OCI-LY7 (cell line): ENCODE results near the gene LIFR. TPM values are rescaled to one million over a fixed set of nuclear protein-coding genes. Genes with fewer than 3 reads are reported as not detected.
"Not testable (repeated sequence)": the region's sequence is repeated elsewhere in the genome, so short reads cannot be mapped to it uniquely, and the experiment has no call there.

Experiments used
- BruUV-seq: library from RNA; stranded (reverse); fragments of 400-500 nt; replicated peaks from 2 replicates; lab custom pipeline; 2021; lab: Mats Ljungman, UMichigan
- CTCF ChIA-PET: fragments of 300-600 bp; sonication (Branson Sonifier 250); formaldehyde crosslinking; loops from one replicate; lab custom pipeline; 2022; ENCODE audit warnings: antibody characterized with exemption; ENCODE audit not compliant: unreplicated experiment; lab: Charles Lee
- POLR2A ChIA-PET: fragments of 300-600 bp; sonication (Branson Sonifier 250); formaldehyde crosslinking; loops from one replicate; lab custom pipeline; 2022; ENCODE audit warnings: antibody characterized with exemption; lab: Charles Lee
- DNase-seq: peaks from one replicate; pipeline ENCODE4 v3.0.0-alpha.2; 2015; ENCODE audit warnings: low spot score
- H2AFZ ChIP-seq: fragments of 200-600 bp; sonication (generic), shearing (Covaris generic); 2 replicates; pipeline ENCODE4 v1.6.1; 2014; ENCODE audit warnings: mild to moderate bottlenecking, antibody characterized with exemption, low read length, moderate library complexity
- H3K27ac ChIP-seq: fragments of 200-600 bp; sonication (generic); 2 replicates; pipeline ENCODE4 v1.5.1; 2014; ENCODE audit warnings: mixed run types, low read depth, mild to moderate bottlenecking, moderate library complexity, low read length, inconsistent platforms; ENCODE audit not compliant: poor library complexity, severe bottlenecking
- H3K36me3 ChIP-seq: fragments of 200-600 bp; sonication (generic); 2 replicates; pipeline ENCODE4 v1.6.1; 2014; ENCODE audit warnings: mild to moderate bottlenecking, antibody characterized with exemption, low read length, moderate library complexity, mixed read lengths; ENCODE audit not compliant: insufficient read depth
- H3K4me1 ChIP-seq: fragments of 200-600 bp; sonication (generic); 2 replicates; pipeline ENCODE4 v1.5.1; 2014; ENCODE audit warnings: mild to moderate bottlenecking, low read length; ENCODE audit not compliant: insufficient read depth, poor library complexity, severe bottlenecking
- H3K4me2 ChIP-seq: fragments of 200-600 bp; sonication (generic); 2 replicates; pipeline ENCODE4 v1.6.1; 2014; ENCODE audit warnings: mild to moderate bottlenecking, low read length
- H3K4me3 ChIP-seq: fragments of 200-600 bp; sonication (generic); 2 replicates; pipeline ENCODE4 v1.5.1; 2014; ENCODE audit warnings: mild to moderate bottlenecking, low read depth, low read length; ENCODE audit not compliant: poor library complexity, severe bottlenecking
- H3K79me2 ChIP-seq: fragments of 200-600 bp; sonication (generic); 2 replicates; pipeline ENCODE4 v1.6.1; 2016; ENCODE audit warnings: low read depth, mild to moderate bottlenecking, low read length, moderate library complexity, mixed read lengths; ENCODE audit not compliant: insufficient read depth
- H3K9me2 ChIP-seq: fragments of 200-600 bp; sonication (generic); 2 replicates; pipeline ENCODE4 v1.6.1; 2016; ENCODE audit warnings: mild to moderate bottlenecking, low read length, mixed read lengths; ENCODE audit not compliant: insufficient read depth
- H3K9me3 ChIP-seq: fragments of 200-600 bp; sonication (generic); 2 replicates; pipeline ENCODE4 v1.6.1; 2014; ENCODE audit warnings: mild to moderate bottlenecking, mixed run types, low read length, mixed read lengths
- H4K20me1 ChIP-seq: fragments of 200-600 bp; sonication (generic); 2 replicates; pipeline ENCODE4 v1.6.1; 2014; ENCODE audit warnings: mild to moderate bottlenecking, antibody characterized with exemption, low read length, moderate library complexity, mixed read lengths; ENCODE audit not compliant: insufficient read depth
- EZH2phosphoT487 ChIP-seq: fragments of 200-600 bp; sonication (generic); IDR thresholded peaks from 2 replicates; pipeline ENCODE4 v1.6.1; 2018; ENCODE audit warnings: low read depth, borderline replicate concordance, mild to moderate bottlenecking, mixed run types, antibody characterized with exemption, low read length, moderate library complexity, mixed read lengths
- intact Hi-C: fragments of 100-400 bp; cut with micrococcal nuclease; formaldehyde crosslinking; loops from one replicate; pipeline ENCODE4 v1.10.0; 2022; ENCODE audit not compliant: unreplicated experiment
- total RNA-seq, 2 experiments: library from RNA; depleted of rRNA in 1 of 2; stranded (reverse); fragments of >200 nt in 1 of 2; shearing (Covaris generic) in 1 of 2; gene quantifications; 2 replicates each; pipeline ENCODE4 v1.2.3, GENCODE V29; 2014 to 2022
- TF ChIP-seq, protein P1 (sequence below): fragments of 200-600 bp; sonication (generic); conservative IDR thresholded peaks from 2 replicates; pipeline ENCODE4 v1.5.1; 2014; ENCODE audit warnings: mild to moderate bottlenecking, antibody characterized with exemption, low read length, moderate library complexity, mixed read lengths

LIFR gene
- total RNA-seq, 2 experiments from 2014 or later, result not detected

DNA sequence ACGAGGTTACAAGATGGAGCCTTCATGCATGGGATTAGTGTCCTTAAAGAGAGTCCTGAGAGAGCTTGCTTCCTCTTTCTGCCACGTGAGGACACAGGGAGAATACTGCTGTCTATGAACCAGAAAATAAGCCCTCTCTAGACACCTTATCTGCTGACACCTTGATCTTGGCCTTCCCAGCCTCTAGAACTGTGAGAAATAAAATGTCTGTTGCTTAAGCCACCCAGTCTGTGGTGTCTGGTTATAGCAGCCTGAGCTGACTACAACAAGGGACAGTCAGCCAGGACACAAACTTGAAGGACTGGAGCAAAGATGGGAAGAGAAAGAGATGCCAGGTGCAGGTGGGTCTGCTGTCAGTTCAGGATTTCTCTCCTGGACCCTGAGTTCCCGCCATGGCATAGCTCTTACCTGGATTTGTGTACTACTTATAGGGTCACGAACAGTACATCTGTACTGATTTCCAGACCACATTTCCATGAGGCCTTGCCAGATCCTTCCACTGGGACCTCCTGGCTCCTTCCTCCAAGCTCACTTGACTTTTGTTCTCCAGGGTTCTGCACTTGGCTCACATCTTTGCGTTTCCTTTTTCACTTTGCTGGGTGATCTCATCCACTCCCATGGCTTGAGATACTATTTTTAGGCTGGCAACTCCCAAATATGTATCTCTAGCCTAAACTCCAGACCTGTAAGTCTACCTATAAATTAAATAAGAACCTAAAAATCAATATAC, 44.9 kb upstream of the LIFR start:
- no TSS peak for BruUV-seq
- Histone ChIP-seq H2AFZ (no peak overlapping the region), H3K4me1 (no peaks in the 10 kb centered on the region), H3K27ac (no peak overlapping the region), H3K4me2 (no peak overlapping the region), H3K79me2 (no peaks in the 10 kb centered on the region), H4K20me1 (no peaks in the 10 kb centered on the region), H3K9me3 (no peaks in the 10 kb centered on the region), H3K36me3 (no peaks in the 10 kb centered on the region), H3K4me3 (no peak overlapping the region), H3K9me2 (no peaks in the 10 kb centered on the region)
- ChIA-PET CTCF (no interaction called here), POLR2A (no interaction called here)
- no peak for DNase-seq
- intact Hi-C loops, result no loop called here
- no peak for TF ChIP-seq EZH2phosphoT487
- TF ChIP-seq, protein P1, sequence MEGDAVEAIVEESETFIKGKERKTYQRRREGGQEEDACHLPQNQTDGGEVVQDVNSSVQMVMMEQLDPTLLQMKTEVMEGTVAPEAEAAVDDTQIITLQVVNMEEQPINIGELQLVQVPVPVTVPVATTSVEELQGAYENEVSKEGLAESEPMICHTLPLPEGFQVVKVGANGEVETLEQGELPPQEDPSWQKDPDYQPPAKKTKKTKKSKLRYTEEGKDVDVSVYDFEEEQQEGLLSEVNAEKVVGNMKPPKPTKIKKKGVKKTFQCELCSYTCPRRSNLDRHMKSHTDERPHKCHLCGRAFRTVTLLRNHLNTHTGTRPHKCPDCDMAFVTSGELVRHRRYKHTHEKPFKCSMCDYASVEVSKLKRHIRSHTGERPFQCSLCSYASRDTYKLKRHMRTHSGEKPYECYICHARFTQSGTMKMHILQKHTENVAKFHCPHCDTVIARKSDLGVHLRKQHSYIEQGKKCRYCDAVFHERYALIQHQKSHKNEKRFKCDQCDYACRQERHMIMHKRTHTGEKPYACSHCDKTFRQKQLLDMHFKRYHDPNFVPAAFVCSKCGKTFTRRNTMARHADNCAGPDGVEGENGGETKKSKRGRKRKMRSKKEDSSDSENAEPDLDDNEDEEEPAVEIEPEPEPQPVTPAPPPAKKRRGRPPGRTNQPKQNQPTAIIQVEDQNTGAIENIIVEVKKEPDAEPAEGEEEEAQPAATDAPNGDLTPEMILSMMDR, result no peak

DNA sequence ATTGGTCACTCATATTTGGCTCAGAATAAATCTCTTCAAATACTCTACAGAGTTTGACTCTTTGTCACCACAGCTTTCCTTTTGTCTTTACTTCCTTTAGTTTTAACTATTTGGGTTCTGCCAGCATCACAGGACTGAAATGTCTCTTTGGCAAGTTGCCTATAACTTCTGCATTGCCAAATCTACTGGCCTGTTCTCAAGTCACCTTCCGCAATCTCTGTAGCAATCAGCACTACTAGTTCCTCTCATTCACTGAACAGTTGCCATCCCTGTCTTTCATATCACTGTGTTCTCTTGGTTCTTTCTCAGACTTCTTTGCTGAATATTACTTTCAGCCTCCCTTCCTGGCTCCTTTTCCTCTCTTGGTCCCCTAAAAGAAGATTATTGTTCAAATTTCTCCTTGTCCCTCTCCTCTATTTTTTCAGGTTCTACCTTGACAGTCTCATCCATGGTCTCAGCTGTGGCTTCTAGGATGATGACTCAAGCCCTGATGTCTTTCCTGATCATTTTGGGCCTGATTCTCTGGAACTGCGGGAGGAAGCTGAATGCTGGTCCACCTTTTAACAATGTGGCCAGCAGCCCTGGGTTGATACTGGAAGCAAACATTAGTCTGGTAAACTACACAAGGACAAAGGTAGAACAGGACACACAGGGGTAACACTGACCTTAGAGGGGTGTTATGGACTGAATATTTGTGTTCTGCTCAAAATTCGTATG, 44.0 kb upstream of the LIFR start:
- Histone ChIP-seq H3K27ac (no peak overlapping the region), H3K4me3 (no peak overlapping the region), H2AFZ (no peak overlapping the region), H3K4me2 (no peak overlapping the region), H3K9me2 (no peaks in the 10 kb centered on the region), H4K20me1 (no peaks in the 10 kb centered on the region), H3K4me1 (no peaks in the 10 kb centered on the region), H3K36me3 (no peaks in the 10 kb centered on the region), H3K9me3 (no peaks in the 10 kb centered on the region), H3K79me2 (no peaks in the 10 kb centered on the region)
- no peak for TF ChIP-seq EZH2phosphoT487
- TF ChIP-seq, protein P1, result no peak
- CTCF ChIA-PET, result no interaction called here
- POLR2A ChIA-PET, result no interaction called here
- intact Hi-C loops, result no loop called here
- DNase-seq, result no peak
- no TSS peak for BruUV-seq

DNA sequence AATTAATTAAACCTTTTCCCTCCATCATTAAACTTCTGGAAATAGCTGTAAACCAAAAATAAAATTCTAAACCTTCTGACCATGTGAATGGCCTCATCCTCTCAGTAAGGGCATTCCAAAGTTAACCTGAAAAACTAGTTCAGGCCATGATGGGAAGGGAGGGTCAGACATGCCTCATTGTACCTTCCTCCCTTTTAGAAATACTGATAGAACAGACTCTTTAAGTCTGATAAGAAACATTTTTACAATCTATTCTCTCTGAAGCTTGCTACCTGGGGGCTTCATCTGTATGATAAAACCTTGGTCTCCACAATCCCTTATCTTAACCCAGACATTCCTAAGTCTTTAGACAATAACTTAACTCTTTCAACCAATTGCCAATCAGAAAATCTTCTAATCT, 43.3 kb upstream of the LIFR start:
- CTCF ChIA-PET, H2AFZ ChIP-seq: not testable (repeated sequence)

More for the DNA sequence above, 43.3 kb upstream of the LIFR start:
- DNase-seq, BruUV-seq, H3K4me3 ChIP-seq, H3K79me2 ChIP-seq, H3K4me1 ChIP-seq, H3K36me3 ChIP-seq, H3K9me2 ChIP-seq, H3K9me3 ChIP-seq, H3K4me2 ChIP-seq, H3K27ac ChIP-seq, intact Hi-C loops, H4K20me1 ChIP-seq: not testable (repeated sequence)
- POLR2A ChIA-PET, result interaction anchor here (0.6 to 0.7 kb wide), 2 partner anchors 13 to 378 kb away, joined by 3 read pairs; no protein-coding TSS in a partner anchor
